GM10266 (cell line): ENCODE measurements around the gene TNFRSF25.
A peak's percentile ranks its signal among the peaks of the same experiment; 100 is the strongest.
"Not testable (repeated sequence)": the region's sequence is repeated elsewhere in the genome, so short reads cannot be mapped to it uniquely, and the experiment has no call there.

ENCODE experiments used
- DNase-seq: peaks from one replicate; pipeline ENCODE4 v3.0.0; 2012; ENCODE audit errors: extremely low spot score
- TF ChIP-seq, protein P1 (sequence below): IDR thresholded peaks from 2 replicates; pipeline ENCODE4 v1.5.1; 2012; ENCODE audit warnings: mild to moderate bottlenecking, low read depth; ENCODE audit not compliant: control insufficient read depth, insufficient read depth; ENCODE audit errors: missing control alignments

The TNFRSF25 gene

DNA sequence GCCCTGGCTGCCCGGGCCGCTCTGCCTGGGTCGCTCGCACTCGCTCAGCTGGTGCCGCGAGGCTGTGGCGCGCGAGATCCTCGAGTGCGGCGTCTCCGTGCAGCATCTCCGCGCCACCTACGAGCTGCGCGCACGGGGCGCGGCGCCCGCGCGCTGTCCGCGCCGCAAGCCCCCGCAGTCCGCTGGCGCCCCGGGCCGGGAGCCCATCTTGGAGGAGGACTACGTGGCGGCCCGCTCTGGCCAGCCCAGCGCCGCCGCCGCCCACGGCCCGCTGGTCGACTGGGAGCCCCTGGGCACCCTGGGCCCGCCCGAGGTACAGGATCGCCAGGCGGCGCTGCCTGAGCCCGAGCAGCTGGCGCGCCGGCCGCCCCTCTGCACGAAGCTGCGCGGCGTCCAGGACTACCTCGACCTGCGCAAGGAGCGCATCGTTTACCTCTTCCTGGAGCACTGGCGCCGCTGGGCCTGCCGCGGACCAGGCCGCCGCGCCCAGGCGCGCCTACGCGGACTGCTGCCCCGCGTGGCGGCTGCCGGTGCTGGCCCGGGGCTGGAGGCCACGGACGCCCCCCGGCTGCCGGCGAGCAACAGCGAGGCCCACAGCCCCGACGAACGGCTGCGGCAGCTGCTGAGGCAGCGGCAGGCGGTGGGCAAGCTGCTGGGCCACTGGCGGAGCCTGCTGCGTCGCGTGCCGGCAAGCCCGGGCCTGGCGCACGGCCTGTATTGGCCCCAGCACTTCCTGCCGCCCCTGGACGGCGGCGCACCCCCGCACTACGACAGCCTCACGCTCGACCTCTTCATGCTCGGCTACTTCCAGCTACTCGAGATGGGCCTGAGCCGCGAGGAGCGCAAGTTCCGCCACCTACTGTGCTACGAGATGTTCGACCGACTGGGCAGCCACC is 10.9 kb downstream of the TNFRSF25 start:
- DNase-seq, result no peak
- TF ChIP-seq, protein P1, sequence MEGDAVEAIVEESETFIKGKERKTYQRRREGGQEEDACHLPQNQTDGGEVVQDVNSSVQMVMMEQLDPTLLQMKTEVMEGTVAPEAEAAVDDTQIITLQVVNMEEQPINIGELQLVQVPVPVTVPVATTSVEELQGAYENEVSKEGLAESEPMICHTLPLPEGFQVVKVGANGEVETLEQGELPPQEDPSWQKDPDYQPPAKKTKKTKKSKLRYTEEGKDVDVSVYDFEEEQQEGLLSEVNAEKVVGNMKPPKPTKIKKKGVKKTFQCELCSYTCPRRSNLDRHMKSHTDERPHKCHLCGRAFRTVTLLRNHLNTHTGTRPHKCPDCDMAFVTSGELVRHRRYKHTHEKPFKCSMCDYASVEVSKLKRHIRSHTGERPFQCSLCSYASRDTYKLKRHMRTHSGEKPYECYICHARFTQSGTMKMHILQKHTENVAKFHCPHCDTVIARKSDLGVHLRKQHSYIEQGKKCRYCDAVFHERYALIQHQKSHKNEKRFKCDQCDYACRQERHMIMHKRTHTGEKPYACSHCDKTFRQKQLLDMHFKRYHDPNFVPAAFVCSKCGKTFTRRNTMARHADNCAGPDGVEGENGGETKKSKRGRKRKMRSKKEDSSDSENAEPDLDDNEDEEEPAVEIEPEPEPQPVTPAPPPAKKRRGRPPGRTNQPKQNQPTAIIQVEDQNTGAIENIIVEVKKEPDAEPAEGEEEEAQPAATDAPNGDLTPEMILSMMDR, result peak; percentile 4

DNA sequence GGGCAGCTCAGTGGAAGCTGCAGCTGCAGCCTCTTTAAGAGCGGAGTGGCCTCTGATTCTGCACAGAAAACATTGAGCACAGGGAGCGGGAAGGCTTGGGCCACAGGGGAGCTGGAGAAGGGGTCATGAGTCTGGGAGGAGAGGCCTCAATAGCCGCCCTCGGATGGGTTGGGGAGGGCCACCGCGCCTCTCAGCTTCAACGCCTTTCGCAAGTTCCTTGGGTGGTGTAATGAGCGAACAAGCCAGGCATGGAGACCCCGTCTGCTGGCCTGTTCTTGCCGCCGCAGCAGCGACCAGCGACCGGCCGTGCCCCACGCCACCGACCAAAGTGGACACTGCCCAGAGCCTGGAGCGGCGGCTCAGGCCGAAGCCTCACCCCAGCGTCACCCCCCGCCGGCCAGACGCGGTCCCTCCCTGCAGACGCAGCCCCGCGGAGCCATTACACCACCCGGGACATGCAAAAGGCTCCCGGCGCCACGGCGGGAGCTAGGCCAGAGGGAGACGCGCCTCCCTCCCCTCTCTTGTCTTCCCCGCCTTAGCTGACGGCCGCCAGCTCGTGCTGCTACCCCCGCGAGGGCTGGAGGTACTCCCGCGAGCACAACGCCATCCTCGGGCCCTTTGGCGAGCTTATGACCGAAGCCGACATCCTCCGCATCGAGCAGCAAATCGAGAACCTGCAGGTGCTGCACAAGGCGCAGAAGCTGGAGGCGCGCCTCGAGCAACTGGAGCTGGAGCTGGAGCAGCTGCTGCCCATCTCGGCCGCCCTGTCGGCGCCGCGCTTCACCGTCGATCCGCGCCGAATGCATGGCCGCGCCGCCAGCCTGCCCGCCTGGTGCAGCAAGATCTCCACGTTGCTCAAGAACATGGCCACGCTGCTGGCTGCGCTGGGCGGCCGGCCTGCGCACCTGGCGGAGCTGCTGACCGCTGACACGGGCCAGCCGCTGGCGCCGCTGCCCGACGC is 11.8 kb downstream of the TNFRSF25 start:
- DNase-seq, result not testable (repeated sequence)

DNA sequence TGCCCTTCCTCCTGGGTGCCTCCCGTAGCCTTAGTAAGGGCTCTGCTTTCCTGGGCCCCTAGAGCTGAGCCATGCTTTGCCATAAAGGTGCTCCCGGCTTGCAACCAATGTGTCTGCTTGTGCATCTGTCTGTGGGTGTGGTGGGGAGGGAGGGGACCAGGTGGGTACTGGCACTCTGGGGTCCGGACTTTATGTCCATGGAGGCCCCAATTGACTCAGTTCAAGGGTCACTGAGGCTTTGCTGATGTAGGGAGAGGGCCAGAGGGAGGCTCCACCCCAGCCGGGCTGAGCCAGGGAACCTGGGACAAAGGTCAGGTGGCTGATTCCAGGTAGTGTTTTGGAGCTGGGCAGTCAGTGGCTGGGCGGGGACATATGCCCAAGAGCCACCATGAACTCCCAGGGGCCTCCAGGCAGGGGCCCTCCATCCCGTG is 15.0 kb downstream of the TNFRSF25 start:
- TF ChIP-seq, protein P1, result no peak
- no peak for DNase-seq

DNA sequence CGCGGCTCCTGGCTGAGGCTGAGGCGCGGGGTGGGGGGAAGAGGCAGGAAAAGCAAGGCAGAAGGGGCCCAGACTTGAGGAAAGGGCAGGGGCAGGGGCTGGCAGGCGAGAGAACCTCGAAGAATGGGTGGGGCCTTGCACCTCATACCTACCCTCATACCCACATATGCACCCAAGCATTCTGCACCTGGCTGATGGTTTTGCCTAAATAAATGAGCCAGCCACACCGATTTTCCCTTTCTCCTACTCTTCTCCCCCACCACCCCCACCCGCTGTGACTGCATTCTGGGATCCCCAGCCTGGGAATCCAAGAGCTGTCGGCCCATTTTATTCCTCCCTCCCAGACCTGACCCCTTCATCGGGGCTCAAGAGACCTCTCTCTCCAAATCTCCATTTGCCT is 15.5 kb downstream of the TNFRSF25 start:
- DNase-seq, result not testable (repeated sequence)

DNA sequence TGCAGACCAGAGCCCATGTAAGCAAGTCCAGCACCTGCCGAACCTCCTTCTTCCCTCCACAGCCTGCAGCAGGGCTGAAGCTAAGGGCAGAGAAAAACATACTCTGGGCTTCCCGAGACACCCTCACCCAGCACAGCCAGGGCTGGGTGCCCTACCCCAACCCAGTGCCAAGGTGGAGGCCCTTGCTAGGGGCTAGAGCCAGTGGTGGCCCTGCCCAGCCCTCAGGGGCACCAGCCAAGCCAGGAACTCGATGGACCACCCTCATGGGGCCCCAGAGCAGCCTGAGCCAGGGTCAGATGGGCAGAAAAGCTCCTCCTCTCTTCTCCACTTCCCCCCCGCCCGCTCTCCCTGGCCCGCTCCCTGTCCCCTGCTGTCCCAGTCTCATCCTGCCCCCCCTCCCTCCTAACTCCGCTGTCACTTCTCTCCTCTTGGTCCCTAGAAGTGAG is 15.9 kb downstream of the TNFRSF25 start:
- TF ChIP-seq, protein P1, result no peak
- no peak for DNase-seq

DNA sequence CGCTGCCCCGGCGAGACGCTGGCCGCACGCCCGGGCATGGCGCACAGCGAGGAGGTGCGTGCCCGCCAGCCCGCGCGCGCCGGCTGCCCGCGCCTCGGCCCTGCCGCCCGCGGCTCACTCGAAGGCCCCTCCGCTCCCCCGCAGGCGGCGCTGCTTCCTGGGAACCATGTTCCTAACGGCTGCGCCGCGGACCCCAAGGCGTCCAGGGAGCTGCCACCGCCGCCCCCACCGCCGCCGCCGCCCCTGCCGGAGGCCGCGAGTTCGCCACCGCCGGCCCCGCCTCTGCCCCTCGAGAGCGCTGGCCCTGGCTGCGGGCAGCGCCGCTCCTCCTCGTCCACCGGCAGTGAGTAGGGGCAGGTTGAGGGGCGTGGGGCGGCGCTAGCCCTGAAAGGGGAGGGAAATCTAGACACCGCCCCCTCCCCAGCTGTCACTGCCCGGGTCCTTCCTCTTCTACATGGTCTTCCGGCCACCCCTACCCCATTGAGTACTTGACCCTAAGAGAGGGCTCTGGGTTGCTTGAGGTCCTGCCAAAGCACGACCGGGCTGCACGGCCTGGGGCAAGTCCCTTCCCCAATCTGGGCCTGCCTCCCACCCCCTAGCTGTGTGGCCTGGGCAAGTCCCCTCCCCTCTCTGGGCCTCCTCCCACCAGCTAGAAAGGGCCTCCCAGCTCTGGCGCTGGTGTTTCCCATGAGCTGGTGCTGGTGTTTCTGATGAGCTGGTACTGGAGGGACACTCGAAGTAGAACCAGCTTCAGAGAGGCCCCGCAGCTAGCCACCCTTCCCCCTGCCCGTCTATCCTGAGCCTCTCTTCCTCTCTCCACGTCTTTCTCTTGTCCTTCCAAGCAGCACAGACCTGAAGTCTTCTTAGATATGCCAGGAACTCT is 17.0 kb downstream of the TNFRSF25 start:
- TF ChIP-seq, protein P1, result no peak
- no peak for DNase-seq

DNA sequence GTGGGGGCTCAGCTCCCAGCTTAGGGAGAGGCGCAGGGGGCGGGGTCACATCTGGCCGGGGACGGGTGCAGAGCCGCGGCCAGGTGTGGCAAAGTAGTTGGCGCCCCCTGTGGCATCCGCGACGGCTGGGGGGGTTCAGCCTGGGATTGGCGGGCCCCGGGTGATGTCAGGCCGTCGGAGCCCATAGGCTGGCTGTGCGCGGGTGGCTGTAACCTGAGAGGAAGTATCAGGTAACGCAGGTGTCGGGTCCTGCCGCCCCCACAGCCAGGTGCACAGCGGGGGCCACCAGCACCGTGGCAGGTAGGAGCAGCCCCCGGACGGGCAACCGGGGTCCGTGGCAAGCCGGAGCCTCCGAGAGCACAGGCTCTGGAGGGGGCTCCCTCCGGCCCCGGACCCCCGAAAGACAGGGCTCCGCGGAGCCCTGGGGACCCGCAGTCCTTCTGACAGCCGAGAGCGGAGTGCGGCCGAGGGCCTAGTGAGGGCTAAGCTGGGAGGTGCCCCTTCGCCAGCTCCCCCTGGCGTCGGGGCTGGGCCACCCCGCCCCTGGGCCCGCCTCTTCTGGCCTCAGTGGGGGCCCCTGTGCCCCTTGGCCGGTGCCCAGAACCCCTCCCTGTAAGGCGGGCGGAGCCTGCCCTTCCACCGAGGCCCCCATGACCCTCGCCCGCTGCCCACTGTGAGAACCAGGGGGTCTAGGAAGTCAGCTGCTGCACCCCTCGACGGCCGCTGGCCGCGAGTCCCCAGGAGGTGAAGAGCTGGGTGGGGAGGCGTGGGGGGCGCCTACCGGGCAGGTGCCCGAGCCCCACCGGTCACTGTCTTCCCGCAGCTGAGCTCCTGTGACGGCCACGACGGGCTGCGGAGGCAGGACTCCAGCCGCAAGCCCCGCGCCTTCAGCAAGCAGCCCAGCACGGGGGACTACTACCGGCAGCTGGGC is 17.9 kb downstream of the TNFRSF25 start:
- DNase-seq, result no peak
- TF ChIP-seq, protein P1, result no peak
